Neuronal stem cell (in vitro differentiated cells): ENCODE data around the gene APLF.

Source experiments
- DNase-seq: peaks from one replicate; pipeline ENCODE4 v3.0.0-alpha.2; 2013; ENCODE audit warnings: low spot score
- H2AFZ ChIP-seq: one replicate; pipeline ENCODE4 v1.6.1; 2013; ENCODE audit warnings: mild to moderate bottlenecking, low read length, inconsistent platforms
- H2AK5ac ChIP-seq: 2 replicates; pipeline ENCODE4 v1.6.1; 2013; ENCODE audit warnings: low read depth, mild to moderate bottlenecking, inconsistent platforms, low read length, moderate library complexity, mixed read lengths
- H2BK120ac ChIP-seq: 2 replicates; pipeline ENCODE4 v1.6.1; 2013; ENCODE audit warnings: low read depth, mild to moderate bottlenecking, inconsistent platforms, low read length, moderate library complexity, mixed read lengths
- H2BK12ac ChIP-seq: one replicate; pipeline ENCODE4 v1.6.1; 2013; ENCODE audit warnings: low read length, inconsistent platforms
- H2BK15ac ChIP-seq: 2 replicates; pipeline ENCODE4 v1.6.1; 2013; ENCODE audit warnings: mild to moderate bottlenecking, low read length, inconsistent platforms, mixed read lengths
- H2BK5ac ChIP-seq: one replicate; pipeline ENCODE4 v1.6.1; 2013; ENCODE audit warnings: inconsistent platforms, mild to moderate bottlenecking, low read length, moderate library complexity
- H3K14ac ChIP-seq: one replicate; pipeline ENCODE4 v1.6.1; 2013; ENCODE audit warnings: low read length, inconsistent platforms
- H3K18ac ChIP-seq: 2 replicates; pipeline ENCODE4 v1.6.1; 2013; ENCODE audit warnings: low read length, inconsistent platforms
- H3K23ac ChIP-seq: 2 replicates; pipeline ENCODE4 v1.6.1; 2013; ENCODE audit warnings: low read depth, mild to moderate bottlenecking, mixed read lengths, low read length, inconsistent platforms; ENCODE audit not compliant: poor library complexity
- H3K27ac ChIP-seq: replicated peaks from 3 replicates; pipeline ENCODE4 v1.5.1; 2013; ENCODE audit warnings: low read length, inconsistent platforms
- H3K27me3 ChIP-seq, 3 experiments: 2 replicates each; pipeline ENCODE4 v1.6.1; 2013; ENCODE audit warnings: low read length in 3 of 3, mild to moderate bottlenecking in 2 of 3, inconsistent platforms in 1 of 3, low read depth in 1 of 3, mixed read lengths in 1 of 3, moderate library complexity in 1 of 3; ENCODE audit not compliant: control insufficient read depth in 3 of 3, insufficient read depth in 3 of 3
- H3K36me3 ChIP-seq, 2 donors: replicated peaks in 1 of 2; 2 replicates each; pipeline ENCODE4 v1.6.1; 2013; ENCODE audit warnings: low read length in 2 of 2; ENCODE audit not compliant: control insufficient read depth in 2 of 2, insufficient read depth in 2 of 2
- H3K4ac ChIP-seq: 2 replicates; pipeline ENCODE4 v1.6.1; 2013; ENCODE audit warnings: inconsistent platforms, mild to moderate bottlenecking, low read length, moderate library complexity
- H3K4me1 ChIP-seq, 2 donors: 1 replicate in 1 of 2; 2 replicates in 1 of 2; pipeline ENCODE4 v1.6.1; 2013; ENCODE audit warnings: low read length in 2 of 2, low read depth in 1 of 2; ENCODE audit not compliant: control insufficient read depth in 2 of 2, insufficient read depth in 1 of 2
- H3K4me2 ChIP-seq: one replicate; pipeline ENCODE4 v1.6.1; 2013; ENCODE audit warnings: mild to moderate bottlenecking, low read length, inconsistent platforms; ENCODE audit not compliant: insufficient read depth, poor library complexity, severe bottlenecking
- H3K4me3 ChIP-seq, 2 donors: 2 replicates each; pipeline ENCODE4 v1.5.1; 2013; ENCODE audit warnings: low read length in 2 of 2, mild to moderate bottlenecking in 2 of 2, inconsistent platforms in 1 of 2, moderate library complexity in 1 of 2
- H3K79me1 ChIP-seq: one replicate; pipeline ENCODE4 v1.6.1; 2013; ENCODE audit warnings: low read depth, mild to moderate bottlenecking, inconsistent platforms, low read length, moderate library complexity
- H3K9ac ChIP-seq: one replicate; pipeline ENCODE4 v1.6.1; 2013; ENCODE audit warnings: mild to moderate bottlenecking, low read depth, low read length, inconsistent platforms; ENCODE audit not compliant: poor library complexity
- H3K9me3 ChIP-seq, 2 donors: replicated peaks in 1 of 2; 2 replicates each; pipeline versions ENCODE3 to v1.6.1; 2013; ENCODE audit warnings: low read length in 2 of 2, mild to moderate bottlenecking in 2 of 2, inconsistent platforms in 1 of 2, low read depth in 1 of 2, mixed read lengths in 1 of 2, moderate library complexity in 1 of 2; ENCODE audit not compliant: control insufficient read depth in 2 of 2, insufficient read depth in 1 of 2
- H4K8ac ChIP-seq: one replicate; pipeline ENCODE4 v1.6.1; 2013; ENCODE audit warnings: low read depth, mild to moderate bottlenecking, inconsistent platforms, low read length, moderate library complexity
- H4K91ac ChIP-seq: one replicate; pipeline ENCODE4 v1.6.1; 2013; ENCODE audit warnings: low read length, low read depth, mild to moderate bottlenecking, inconsistent platforms; ENCODE audit not compliant: poor library complexity
- WGBS, 2 donors: extraction: QIAGEN DNeasy Blood & Tissue Kit; methylation state at CpG; one replicate each; pipeline ENCODE4 v1.1.7; 2013; ENCODE audit warnings: missing lambda C conversion rate in 2 of 2, mixed read lengths in 1 of 2; ENCODE audit not compliant: insufficient read length in 2 of 2, insufficient replicate concordance in 1 of 2; ENCODE audit errors: extremely low coverage in 2 of 2; 5-methylcytosine and 5-hydroxymethylcytosine counted together

Gene APLF

GRCh38 chr2:68537011-68537410 is 69.6 kb downstream of the APLF start:
- no peak overlapping the region for H3K14ac ChIP-seq
- H3K36me3 ChIP-seq, result no peaks in the 10 kb centered on the region
- no peaks in the 10 kb centered on the region for H3K9me3 ChIP-seq
- no peak for DNase-seq
- H3K27me3 ChIP-seq, result no peaks in the 10 kb centered on the region
- no peak overlapping the region for H3K23ac ChIP-seq
- no peak overlapping the region for H3K18ac ChIP-seq
- no peak overlapping the region for H2AFZ ChIP-seq
- H2BK5ac ChIP-seq, result no peak overlapping the region
- no peak overlapping the region for H4K8ac ChIP-seq
- no peaks in the 10 kb centered on the region for H3K4me1 ChIP-seq
- H3K4ac ChIP-seq, result no peak overlapping the region
- no peak overlapping the region for H2AK5ac ChIP-seq
- no peak overlapping the region for H3K27ac ChIP-seq
- WGBS, 2 donors, result no CpG with 5 or more reads among the region's 4 CpGs
- H3K4me2 ChIP-seq, result no peak overlapping the region
- no peak overlapping the region for H4K91ac ChIP-seq
- no peaks in the 10 kb centered on the region for H3K79me1 ChIP-seq
- H2BK15ac ChIP-seq, result no peak overlapping the region
- no peak overlapping the region for H2BK12ac ChIP-seq
- H3K4me3 ChIP-seq, result no peak overlapping the region
- H3K9ac ChIP-seq, result no peak overlapping the region
- no peak overlapping the region for H2BK120ac ChIP-seq

DNA sequence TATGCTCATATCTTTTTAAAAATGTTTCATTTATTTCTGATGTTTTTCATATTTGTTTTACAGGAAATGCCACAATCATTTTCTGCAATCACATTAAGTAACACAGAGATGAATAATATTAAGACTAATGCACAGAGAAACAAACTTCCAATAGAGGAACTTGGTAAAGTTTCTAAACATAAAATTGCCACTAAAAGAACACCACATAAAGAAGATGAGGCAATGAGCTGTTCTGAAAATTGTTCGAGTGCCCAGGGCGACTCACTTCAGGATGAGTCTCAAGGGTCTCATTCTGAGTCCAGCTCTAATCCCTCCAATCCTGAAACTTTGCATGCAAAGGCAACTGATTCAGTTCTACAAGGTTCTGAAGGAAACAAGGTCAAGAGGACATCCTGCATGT is 70.4 kb downstream of the APLF start:
- Histone ChIP-seq H2BK15ac (no peak overlapping the region), H4K8ac (no peak overlapping the region)
- no CpG with 5 or more reads among the region's 2 CpGs for WGBS, 2 donors

DNA sequence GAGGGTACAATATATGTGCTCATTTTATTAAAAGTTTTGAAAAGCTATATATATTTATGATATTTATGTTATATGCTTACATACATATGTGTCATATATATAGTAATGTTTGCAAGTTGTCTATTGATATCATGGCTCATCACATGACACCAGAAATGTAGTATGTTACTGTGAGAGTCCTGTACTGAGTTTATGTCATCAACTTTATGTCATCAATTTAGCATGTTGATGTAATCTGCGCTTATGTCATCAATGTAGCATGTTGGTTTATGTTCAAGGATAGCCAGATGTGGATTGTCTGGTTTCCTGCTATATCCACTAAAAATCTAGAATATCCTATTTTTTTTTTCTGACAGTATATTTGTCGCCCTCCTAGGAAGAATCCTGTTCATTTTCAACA is 77.4 kb downstream of the APLF start:
- no peak overlapping the region for H2AFZ ChIP-seq
- H3K14ac ChIP-seq, result no peak overlapping the region
- no peaks in the 10 kb centered on the region for H3K27me3 ChIP-seq
- no peak overlapping the region for H3K4ac ChIP-seq
- no peak overlapping the region for H4K8ac ChIP-seq
- no peak overlapping the region for H3K4me2 ChIP-seq
- no peak overlapping the region for H3K4me3 ChIP-seq
- H3K36me3 ChIP-seq, result no peaks in the 10 kb centered on the region
- no peak overlapping the region for H2BK15ac ChIP-seq
- H3K9ac ChIP-seq, result no peak overlapping the region
- no peaks in the 10 kb centered on the region for H3K9me3 ChIP-seq
- DNase-seq, result no peak
- no peak overlapping the region for H3K18ac ChIP-seq
- no peak overlapping the region for H3K27ac ChIP-seq
- no peak overlapping the region for H2BK120ac ChIP-seq
- no peak overlapping the region for H2BK12ac ChIP-seq
- H3K79me1 ChIP-seq, result no peaks in the 10 kb centered on the region
- H4K91ac ChIP-seq, result no peak overlapping the region
- no peak overlapping the region for H2BK5ac ChIP-seq
- no peaks in the 10 kb centered on the region for H3K4me1 ChIP-seq
- H3K23ac ChIP-seq, result no peak overlapping the region
- no CpG with 5 or more reads among the region's 2 CpGs for WGBS, 2 donors
- no peak overlapping the region for H2AK5ac ChIP-seq

More for the DNA sequence above, 70.4 kb downstream of the APLF start:
- Histone ChIP-seq H3K4ac (no peak overlapping the region), H3K4me3 (no peak overlapping the region), H3K4me1 (no peaks in the 10 kb centered on the region), H3K36me3 (no peaks in the 10 kb centered on the region), H4K91ac (no peak overlapping the region), H3K27ac (no peak overlapping the region), H3K23ac (no peak overlapping the region), H3K79me1 (no peaks in the 10 kb centered on the region), H3K4me2 (no peak overlapping the region), H2AFZ (no peak overlapping the region), H3K9me3 (no peaks in the 10 kb centered on the region), H2BK5ac (no peak overlapping the region), H3K18ac (no peak overlapping the region), H3K9ac (no peak overlapping the region), H2BK120ac (no peak overlapping the region), H3K27me3 (no peaks in the 10 kb centered on the region), H2BK12ac (no peak overlapping the region), H3K14ac (no peak overlapping the region), H2AK5ac (no peak overlapping the region)
- no peak for DNase-seq

- H2BK5ac ChIP-seq, result no peak overlapping the region
- no peak overlapping the region for H3K4me2 ChIP-seq
- H3K9me3 ChIP-seq, result no peaks in the 10 kb centered on the region
- no peak overlapping the region for H2BK15ac ChIP-seq
- no peak overlapping the region for H4K8ac ChIP-seq
- no peak overlapping the region for H3K14ac ChIP-seq
- no peak overlapping the region for H2BK12ac ChIP-seq
- no peak overlapping the region for H3K18ac ChIP-seq
- H3K4ac ChIP-seq, result no peak overlapping the region
- H3K23ac ChIP-seq, result no peak overlapping the region
- H3K27me3 ChIP-seq, result no peaks in the 10 kb centered on the region
- H2AFZ ChIP-seq, result no peak overlapping the region
- no peak overlapping the region for H4K91ac ChIP-seq
- H2AK5ac ChIP-seq, result no peak overlapping the region
- H3K9ac ChIP-seq, result no peak overlapping the region
- H3K4me1 ChIP-seq, result no peaks in the 10 kb centered on the region
- H3K36me3 ChIP-seq, result no peaks in the 10 kb centered on the region
- no CpG with 5 or more reads among the region's 1 CpG for WGBS, 2 donors
- no peak overlapping the region for H3K4me3 ChIP-seq
- H2BK120ac ChIP-seq, result no peak overlapping the region
- H3K27ac ChIP-seq, result no peak overlapping the region
- no peaks in the 10 kb centered on the region for H3K79me1 ChIP-seq
- no peak for DNase-seq
Observed at GRCh38 chr2:68548396-68548795, 81.0 kb downstream of the APLF start.
